HepG2 (cell line): ENCODE results near the gene B4GALT7. TPM values are rescaled to one million over a fixed set of nuclear protein-coding genes. Genes with fewer than 3 reads are reported as not detected.

Source experiments
- CBFB ChIP-seq: sonication (generic); formaldehyde crosslinking; IDR thresholded peaks from 2 replicates; pipeline ENCODE4 v1.4.0; 2020; ENCODE audit warnings: missing genetic modification reagents
- FOXP1 ChIP-seq, 2 experiments: fragments of 450-650 bp in 1 of 2; IDR thresholded peaks; 2 replicates each; pipeline ENCODE4 v1.6.1; 2017 to 2018; ENCODE audit warnings: antibody characterized with exemption in 1 of 2
- HMG20A ChIP-seq: IDR thresholded peaks from 2 replicates; pipeline ENCODE4 v1.6.1; 2016; ENCODE audit warnings: borderline replicate concordance
- HOXD1 ChIP-seq: sonication (generic); formaldehyde crosslinking; IDR thresholded peaks from 2 replicates; pipeline ENCODE4 v1.5.0; 2020; ENCODE audit warnings: missing genetic modification reagents
- ISL2 ChIP-seq: sonication (generic); formaldehyde crosslinking; IDR thresholded peaks from 2 replicates; pipeline ENCODE4 v1.5.0; 2020; ENCODE audit warnings: missing genetic modification reagents
- KMT2B ChIP-seq: IDR thresholded peaks from 2 replicates; pipeline ENCODE4 v1.6.1; 2016; ENCODE audit warnings: missing genetic modification reagents, missing compliant biosample characterization
- MAZ ChIP-seq, 2 experiments: sonication (generic) in 1 of 2; formaldehyde crosslinking in 1 of 2; IDR thresholded peaks; 2 replicates each; pipeline versions ENCODE4 v1.5.0 to v1.6.1; 2012 to 2020; ENCODE audit warnings: low read depth in 2 of 2, mild to moderate bottlenecking in 2 of 2, borderline replicate concordance in 1 of 2, improper control_type of control experiment in 1 of 2, low read length in 1 of 2, missing genetic modification reagents in 1 of 2, moderate library complexity in 1 of 2
- MED1 ChIP-seq: sonication (generic); formaldehyde crosslinking; IDR thresholded peaks from 2 replicates; pipeline ENCODE4 v1.4.0; 2020; ENCODE audit warnings: missing genetic modification reagents
- NR2C2 ChIP-seq: sonication (generic); formaldehyde crosslinking; IDR thresholded peaks from 2 replicates; pipeline ENCODE4 v1.4.0; 2020; ENCODE audit warnings: missing genetic modification reagents, mild to moderate bottlenecking, moderate library complexity, borderline replicate concordance
- RXRA ChIP-seq: sonication (generic); formaldehyde crosslinking; IDR thresholded peaks from 2 replicates; pipeline ENCODE4 v1.5.1; 2020; ENCODE audit warnings: missing genetic modification reagents
- SOX6 ChIP-seq, 2 experiments: fragments of 450-650 bp in 1 of 2; sonication (generic) in 1 of 2; formaldehyde crosslinking in 1 of 2; IDR thresholded peaks; 2 replicates each; pipeline versions ENCODE4 v1.4.0 to v1.6.1; 2017 to 2020; ENCODE audit warnings: antibody characterized with exemption in 1 of 2, mild to moderate bottlenecking in 1 of 2, missing genetic modification reagents in 1 of 2
- TCF7 ChIP-seq: sonication (generic); IDR thresholded peaks from 2 replicates; pipeline ENCODE4 v1.6.1; 2016; ENCODE audit warnings: antibody characterized with exemption, low read depth
- ZBTB38 ChIP-seq: sonication (generic); formaldehyde crosslinking; IDR thresholded peaks from 2 replicates; pipeline ENCODE4 v1.5.1; 2020; ENCODE audit warnings: mild to moderate bottlenecking, missing genetic modification reagents
- ZFP36L1 ChIP-seq: sonication (generic); formaldehyde crosslinking; IDR thresholded peaks from 2 replicates; pipeline ENCODE4 v1.8.0; 2022; ENCODE audit warnings: mild to moderate bottlenecking, missing genetic modification reagents, moderate library complexity
- ZNF230 ChIP-seq: sonication (generic); formaldehyde crosslinking; IDR thresholded peaks from 2 replicates; pipeline ENCODE4 v1.4.0; 2020; ENCODE audit warnings: mild to moderate bottlenecking, missing genetic modification reagents
- polyA plus RNA-seq, 8 experiments: library from polyadenylated mRNA; depleted of rRNA in 3 of 8; stranded (reverse) in 7 of 8; unstranded in 1 of 8; fragments of >200 nt; fragmentation: Illumina TruSeq in 4 of 8; extraction: Trizol in 4 of 8; gene quantifications; 2 replicates each; pipeline versions ENCODE4 v1.2.1 to v1.2.3, GENCODE V29; 2011 to 2016; ENCODE audit warnings: low read depth in 4 of 8, missing spikeins in 1 of 8, mixed read lengths in 1 of 8; ENCODE audit not compliant: insufficient read depth in 1 of 8
- total RNA-seq, 5 experiments: library from RNA; depleted of rRNA; stranded (reverse); fragments of >200 nt; fragmentation: Illumina TruSeq; extraction: Trizol; gene quantifications; 2 replicates each; pipeline ENCODE4 v1.2.3, GENCODE V29; 2016; ENCODE audit warnings: low read depth in 1 of 5
- TF ChIP-seq, protein P1 (sequence below): sonication (generic); formaldehyde crosslinking; IDR thresholded peaks from 2 replicates; pipeline ENCODE4 v1.5.0; 2020; ENCODE audit warnings: mild to moderate bottlenecking, missing genetic modification reagents, borderline replicate concordance
- TF ChIP-seq, protein P2 (sequence below): sonication (generic); formaldehyde crosslinking; IDR thresholded peaks from 2 replicates; pipeline ENCODE4 v1.4.0; 2020; ENCODE audit warnings: mild to moderate bottlenecking, missing genetic modification reagents, borderline replicate concordance

B4GALT7 gene
- total and polyA plus RNA-seq, 2 of the 13 experiments (the other 11 are each of a cell fraction or from before 2014, with no cell fraction given), result 16.4 to 20.5 TPM

DNA sequence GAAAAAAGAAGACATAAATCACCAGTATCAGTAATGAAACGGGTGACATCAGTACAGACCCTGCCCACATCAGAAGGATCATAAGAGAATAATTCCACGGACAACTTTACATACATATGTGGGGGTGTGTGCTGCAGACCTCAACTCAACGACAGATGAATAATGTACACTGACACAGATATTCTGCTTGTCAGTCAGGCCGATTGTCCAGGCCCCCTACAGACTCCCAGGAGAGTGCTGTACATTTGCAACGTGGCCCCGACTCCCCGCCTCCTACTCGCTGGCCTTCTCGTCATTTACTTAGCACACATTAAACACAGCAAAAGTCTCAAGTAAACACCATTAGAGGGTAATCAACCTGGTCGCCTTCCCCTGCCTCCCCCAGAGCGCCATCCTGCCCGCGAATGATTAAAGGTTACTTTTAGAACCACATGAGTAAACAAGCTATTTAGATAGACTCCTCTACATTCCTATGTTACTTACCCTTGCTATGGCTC, 11.5 kb upstream of the B4GALT7 start (continued):
- TF ChIP-seq ZFP36L1 (CRISPR knock-in tag) (peak; percentile 73; the same call in 1 of the 2 replicates), ZBTB38 (CRISPR knock-in tag) (no peak), NR2C2 (peak; percentile 39; the same call in 1 of the 2 replicates), ISL2 (CRISPR knock-in tag) (peak; percentile 81), HOXD1 (peak; percentile 55; the same call in 1 of the 2 replicates), MED1 (CRISPR knock-in tag) (peak; percentile 54; the same call in 1 of the 2 replicates), KMT2B (CRISPR knock-in tag) (no peak), ZNF230 (CRISPR knock-in tag) (no peak), CBFB (CRISPR knock-in tag) (0 out of 2 replicates have a peak, but pooled peaks have one; percentile 45), TCF7 (peak; percentile 82), SOX6 (IDR thresholded peaks at IDR 0.05) (no peak), SOX6 (CRISPR knock-in tag; IDR thresholded peaks at IDR 0.05) (peak; percentile 56; the same call in 1 of the 2 replicates), HMG20A (CRISPR knock-in tag) (peak; percentile 56; the same call in 1 of the 2 replicates), FOXP1 (IDR thresholded peaks at IDR 0.05) (peak; percentile 78), FOXP1 (CRISPR knock-in tag; IDR thresholded peaks at IDR 0.05) (peak; percentile 92), MAZ (IDR thresholded peaks at IDR 0.05; ENCODE audit: borderline replicate concordance, low read depth, low read length) (no peak), MAZ (CRISPR knock-in tag; IDR thresholded peaks at IDR 0.05; ENCODE audit: low read depth) (peak; percentile 52; the same call in 1 of the 2 replicates), RXRA (CRISPR knock-in tag) (peak; percentile 33; the same call in 1 of the 2 replicates)
- TF ChIP-seq, protein P1, sequence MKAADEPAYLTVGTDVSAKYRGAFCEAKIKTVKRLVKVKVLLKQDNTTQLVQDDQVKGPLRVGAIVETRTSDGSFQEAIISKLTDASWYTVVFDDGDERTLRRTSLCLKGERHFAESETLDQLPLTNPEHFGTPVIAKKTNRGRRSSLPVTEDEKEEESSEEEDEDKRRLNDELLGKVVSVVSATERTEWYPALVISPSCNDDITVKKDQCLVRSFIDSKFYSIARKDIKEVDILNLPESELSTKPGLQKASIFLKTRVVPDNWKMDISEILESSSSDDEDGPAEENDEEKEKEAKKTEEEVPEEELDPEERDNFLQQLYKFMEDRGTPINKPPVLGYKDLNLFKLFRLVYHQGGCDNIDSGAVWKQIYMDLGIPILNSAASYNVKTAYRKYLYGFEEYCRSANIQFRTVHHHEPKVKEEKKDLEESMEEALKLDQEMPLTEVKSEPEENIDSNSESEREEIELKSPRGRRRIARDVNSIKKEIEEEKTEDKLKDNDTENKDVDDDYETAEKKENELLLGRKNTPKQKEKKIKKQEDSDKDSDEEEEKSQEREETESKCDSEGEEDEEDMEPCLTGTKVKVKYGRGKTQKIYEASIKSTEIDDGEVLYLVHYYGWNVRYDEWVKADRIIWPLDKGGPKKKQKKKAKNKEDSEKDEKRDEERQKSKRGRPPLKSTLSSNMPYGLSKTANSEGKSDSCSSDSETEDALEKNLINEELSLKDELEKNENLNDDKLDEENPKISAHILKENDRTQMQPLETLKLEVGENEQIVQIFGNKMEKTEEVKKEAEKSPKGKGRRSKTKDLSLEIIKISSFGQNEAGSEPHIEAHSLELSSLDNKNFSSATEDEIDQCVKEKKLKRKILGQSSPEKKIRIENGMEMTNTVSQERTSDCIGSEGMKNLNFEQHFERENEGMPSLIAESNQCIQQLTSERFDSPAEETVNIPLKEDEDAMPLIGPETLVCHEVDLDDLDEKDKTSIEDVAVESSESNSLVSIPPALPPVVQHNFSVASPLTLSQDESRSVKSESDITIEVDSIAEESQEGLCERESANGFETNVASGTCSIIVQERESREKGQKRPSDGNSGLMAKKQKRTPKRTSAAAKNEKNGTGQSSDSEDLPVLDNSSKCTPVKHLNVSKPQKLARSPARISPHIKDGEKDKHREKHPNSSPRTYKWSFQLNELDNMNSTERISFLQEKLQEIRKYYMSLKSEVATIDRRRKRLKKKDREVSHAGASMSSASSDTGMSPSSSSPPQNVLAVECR (CRISPR knock-in tag), result peak; percentile 42; the same call in 1 of the 2 replicates
- TF ChIP-seq, protein P2, sequence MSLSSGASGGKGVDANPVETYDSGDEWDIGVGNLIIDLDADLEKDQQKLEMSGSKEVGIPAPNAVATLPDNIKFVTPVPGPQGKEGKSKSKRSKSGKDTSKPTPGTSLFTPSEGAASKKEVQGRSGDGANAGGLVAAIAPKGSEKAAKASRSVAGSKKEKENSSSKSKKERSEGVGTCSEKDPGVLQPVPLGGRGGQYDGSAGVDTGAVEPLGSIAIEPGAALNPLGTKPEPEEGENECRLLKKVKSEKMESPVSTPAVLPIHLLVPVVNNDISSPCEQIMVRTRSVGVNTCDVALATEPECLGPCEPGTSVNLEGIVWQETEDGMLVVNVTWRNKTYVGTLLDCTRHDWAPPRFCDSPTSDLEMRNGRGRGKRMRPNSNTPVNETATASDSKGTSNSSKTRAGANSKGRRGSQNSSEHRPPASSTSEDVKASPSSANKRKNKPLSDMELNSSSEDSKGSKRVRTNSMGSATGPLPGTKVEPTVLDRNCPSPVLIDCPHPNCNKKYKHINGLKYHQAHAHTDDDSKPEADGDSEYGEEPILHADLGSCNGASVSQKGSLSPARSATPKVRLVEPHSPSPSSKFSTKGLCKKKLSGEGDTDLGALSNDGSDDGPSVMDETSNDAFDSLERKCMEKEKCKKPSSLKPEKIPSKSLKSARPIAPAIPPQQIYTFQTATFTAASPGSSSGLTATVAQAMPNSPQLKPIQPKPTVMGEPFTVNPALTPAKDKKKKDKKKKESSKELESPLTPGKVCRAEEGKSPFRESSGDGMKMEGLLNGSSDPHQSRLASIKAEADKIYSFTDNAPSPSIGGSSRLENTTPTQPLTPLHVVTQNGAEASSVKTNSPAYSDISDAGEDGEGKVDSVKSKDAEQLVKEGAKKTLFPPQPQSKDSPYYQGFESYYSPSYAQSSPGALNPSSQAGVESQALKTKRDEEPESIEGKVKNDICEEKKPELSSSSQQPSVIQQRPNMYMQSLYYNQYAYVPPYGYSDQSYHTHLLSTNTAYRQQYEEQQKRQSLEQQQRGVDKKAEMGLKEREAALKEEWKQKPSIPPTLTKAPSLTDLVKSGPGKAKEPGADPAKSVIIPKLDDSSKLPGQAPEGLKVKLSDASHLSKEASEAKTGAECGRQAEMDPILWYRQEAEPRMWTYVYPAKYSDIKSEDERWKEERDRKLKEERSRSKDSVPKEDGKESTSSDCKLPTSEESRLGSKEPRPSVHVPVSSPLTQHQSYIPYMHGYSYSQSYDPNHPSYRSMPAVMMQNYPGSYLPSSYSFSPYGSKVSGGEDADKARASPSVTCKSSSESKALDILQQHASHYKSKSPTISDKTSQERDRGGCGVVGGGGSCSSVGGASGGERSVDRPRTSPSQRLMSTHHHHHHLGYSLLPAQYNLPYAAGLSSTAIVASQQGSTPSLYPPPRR (CRISPR knock-in tag), result peak; percentile 99
